Right ventricle myocardium superior (tissue), 1 donor: ENCODE data around the gene DPYD. TPM values are rescaled to one million over a fixed set of nuclear protein-coding genes. Genes with fewer than 3 reads are reported as not detected.

Experiments used
- ATAC-seq: fragments of 200-7000 bp; cut with Tn5 transposase; one replicate; pipeline ENCODE4 v1.9.1; 2020; ENCODE audit warnings: mild to moderate bottlenecking; ENCODE audit not compliant: poor library complexity
- DNase-seq: peaks from one replicate; pipeline ENCODE4 v3.0.0-alpha.2; 2020
- intact Hi-C: fragments of 100-400 bp; cut with DNase I; formaldehyde crosslinking; loops from one replicate; pipeline ENCODE4 v1.11.2; 2022
- total RNA-seq: library from RNA; stranded (reverse); fragmentation: NEBNext Ultra II Directional; extraction: Animal tissue kit (Norgen Biotek cat#: 25700); gene quantifications from one replicate; pipeline ENCODE4 v1.2.1, GENCODE V29; 2021
- donor health status: DM: no; HTN: yes; CAD: no; lungs with severe emphysema.

DPYD gene
- total RNA-seq, 1 donor from 2014 or later = 10.3 TPM

DNA sequence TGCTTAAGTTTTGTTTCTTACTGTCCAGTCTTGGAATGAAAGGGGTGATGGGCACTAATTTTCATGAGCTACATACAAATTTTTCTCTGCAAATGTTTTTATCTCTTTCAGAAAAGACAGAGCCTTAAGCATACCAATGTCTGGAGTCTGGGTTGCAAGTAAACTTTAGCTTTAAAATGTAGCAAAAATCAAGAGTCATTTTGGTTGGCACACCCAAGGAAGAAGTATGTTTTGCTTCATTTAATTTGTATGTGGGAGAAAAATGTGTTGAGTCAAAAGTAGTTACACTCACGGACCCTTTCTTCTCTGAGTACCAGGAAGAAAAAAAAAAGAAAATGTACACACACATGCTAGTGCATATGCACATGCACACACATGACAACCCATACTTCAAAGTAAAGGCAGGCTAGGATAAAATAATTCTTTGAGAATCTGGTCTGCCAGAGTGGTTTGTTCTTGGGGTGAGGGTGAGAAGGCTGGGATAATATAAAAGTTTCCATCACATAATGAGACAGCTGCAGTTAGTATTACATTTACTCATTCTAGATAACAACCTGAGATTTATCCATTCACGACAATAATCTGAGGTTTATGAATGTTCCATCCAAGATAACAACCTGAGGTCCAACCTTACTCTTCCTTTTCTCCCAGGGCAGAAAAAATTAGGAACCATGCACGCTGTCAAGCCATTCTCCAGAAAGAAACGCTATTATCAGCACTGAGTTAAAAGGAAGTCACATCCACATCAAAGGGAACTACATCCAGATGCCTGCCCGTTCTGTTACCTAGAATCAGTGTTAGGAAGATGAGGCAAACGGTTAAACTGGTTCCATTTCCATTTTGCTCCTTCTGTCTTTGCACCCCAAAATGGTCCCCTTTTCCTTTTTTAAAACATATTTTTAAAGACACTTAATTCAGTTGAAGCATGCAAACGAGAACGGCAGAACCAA lies 9.3 kb downstream of the DPYD start:
- ATAC-seq (no peak), DNase-seq (no peak)
- intact Hi-C loops = loop anchor here (10.0 kb wide), 1 partner anchor 67 kb away; no protein-coding TSS in a partner anchor

GRCh38 chr1:97909266-97909665 lies 11.6 kb downstream of the DPYD start:
- DNase-seq (no peak), ATAC-seq (no peak)
- intact Hi-C loops = no loop called here

DNA sequence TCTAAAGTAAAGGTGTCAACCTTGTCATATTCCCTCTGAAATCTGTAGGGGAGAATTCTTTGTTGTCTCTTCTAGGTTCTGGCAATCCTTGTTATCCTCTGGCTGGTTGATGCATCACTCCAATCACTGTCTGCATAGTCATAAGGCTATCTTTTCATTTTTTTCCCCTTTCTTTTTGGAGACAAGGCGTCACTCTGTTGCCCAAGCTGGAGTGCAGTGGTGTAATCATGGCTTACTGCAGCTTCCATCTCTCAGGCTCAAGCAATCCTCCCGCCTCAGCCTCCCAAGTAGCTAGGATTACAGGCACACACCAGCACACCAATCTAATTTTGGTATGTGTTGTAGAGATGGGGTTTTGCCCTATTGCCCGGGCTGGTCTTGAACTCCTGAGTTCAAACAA lies 12.9 kb downstream of the DPYD start:
- no peak for DNase-seq
- ATAC-seq = no peak
- intact Hi-C loops = no loop called here

DNA sequence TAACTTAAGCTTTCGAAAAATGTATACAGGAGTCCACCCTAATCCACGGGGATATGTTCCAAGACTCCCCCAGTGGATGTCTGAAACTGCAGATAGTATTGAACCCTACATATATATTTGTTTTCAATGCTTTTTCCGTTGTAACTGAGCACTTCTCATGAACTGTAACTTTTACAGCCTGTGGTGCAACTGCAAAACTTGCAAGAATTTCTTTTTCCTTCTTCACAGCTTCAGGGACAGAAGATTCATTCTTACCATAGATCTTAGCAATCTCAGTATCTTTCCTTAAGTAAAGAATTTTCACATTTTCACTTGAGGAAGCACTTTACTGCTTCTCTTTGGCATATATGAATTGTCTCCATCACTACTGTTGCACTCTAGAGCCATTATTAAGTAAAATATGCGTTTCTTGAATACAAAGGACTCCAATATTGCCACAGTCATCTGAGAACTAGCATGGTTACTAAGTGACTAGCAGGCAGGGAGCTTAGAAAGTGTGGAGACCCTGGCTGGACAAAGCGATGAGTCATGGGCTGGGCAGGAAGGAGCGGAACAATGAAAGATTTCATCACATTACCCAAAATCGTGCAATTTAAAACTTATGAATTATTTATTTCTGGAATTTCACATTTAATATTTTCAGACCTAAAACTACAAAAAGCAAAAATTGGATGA lies 14.1 kb downstream of the DPYD start:
- intact Hi-C loops = no loop called here
- ATAC-seq (peak; percentile 89), DNase-seq (peak; percentile 65)

DNA sequence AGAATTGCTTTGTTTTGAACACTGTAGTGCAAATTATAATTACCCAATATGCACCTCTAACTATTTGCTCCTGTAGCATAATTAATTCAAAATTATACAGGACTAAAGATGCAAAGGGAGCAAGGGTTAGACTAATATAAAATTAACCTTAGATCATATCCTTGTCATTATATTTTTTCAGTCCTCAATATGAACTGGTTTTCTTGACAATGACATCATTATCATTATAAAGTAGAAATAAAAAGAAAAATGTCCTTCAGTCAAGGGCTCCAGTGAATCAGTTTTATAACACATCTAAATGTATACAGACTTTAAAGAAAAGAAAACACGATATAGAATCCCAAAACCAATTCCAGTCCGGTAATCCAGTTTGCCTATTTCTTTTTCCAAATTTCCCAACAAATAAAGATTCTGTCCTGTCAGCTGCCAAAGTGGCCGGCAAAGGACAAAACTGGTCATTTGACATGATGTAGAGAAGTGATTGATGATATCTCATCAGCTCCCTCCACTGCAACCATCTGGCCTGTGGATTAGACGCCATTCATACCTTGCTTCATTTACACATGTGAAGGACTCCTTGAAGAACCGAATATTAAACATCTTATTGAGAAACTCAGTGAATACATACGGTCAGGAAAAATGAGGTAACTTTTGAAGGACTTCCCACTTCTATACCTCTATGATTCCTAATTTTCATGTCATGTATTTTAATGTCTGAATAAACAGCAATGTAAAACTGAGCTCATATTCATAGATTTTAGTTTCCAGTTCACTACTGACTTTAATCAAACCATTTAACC lies 15.5 kb downstream of the DPYD start:
- no peak for ATAC-seq
- DNase-seq = no peak
- intact Hi-C loops = no loop called here

DNA sequence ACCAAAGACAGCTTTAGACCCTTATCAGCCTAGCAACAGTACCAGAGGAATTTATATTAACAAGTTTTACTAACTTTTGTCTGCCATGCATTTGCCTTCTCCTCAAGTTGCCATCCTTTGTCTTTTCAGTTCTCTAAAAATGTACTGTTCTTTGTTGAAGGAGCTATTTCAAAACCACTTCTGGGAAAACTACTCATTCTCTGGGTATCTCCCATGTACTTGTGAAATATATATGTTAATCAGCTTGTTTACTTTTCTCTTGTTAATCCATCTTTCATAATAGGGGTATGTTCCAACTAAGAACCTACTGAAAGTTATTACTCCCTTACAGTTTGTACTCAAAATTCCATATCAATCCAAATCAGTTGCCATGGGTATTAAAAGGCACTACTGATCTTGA lies 16.3 kb downstream of the DPYD start:
- DNase-seq (no peak), ATAC-seq (no peak)
- intact Hi-C loops = no loop called here

DNA sequence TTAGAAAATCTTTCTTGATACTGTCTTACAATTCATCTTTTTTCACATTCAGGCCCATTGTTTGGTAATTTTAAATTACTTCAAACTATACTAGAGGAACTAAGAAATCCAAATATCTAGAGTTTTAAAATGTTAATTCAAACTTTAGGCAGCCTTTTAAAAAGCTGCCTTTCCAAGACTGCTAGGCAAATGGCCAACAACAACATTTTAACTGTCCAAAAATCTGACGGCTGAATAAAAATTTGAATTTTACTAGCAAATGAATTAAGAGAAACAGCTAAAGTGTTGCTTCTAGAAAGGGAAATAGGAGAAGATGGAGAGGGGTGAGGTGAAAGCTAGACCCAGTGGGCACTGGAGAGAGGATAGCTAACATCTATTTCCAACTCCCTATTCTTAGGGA lies 17.2 kb downstream of the DPYD start:
- ATAC-seq = no peak
- no peak for DNase-seq
- intact Hi-C loops = no loop called here

DNA sequence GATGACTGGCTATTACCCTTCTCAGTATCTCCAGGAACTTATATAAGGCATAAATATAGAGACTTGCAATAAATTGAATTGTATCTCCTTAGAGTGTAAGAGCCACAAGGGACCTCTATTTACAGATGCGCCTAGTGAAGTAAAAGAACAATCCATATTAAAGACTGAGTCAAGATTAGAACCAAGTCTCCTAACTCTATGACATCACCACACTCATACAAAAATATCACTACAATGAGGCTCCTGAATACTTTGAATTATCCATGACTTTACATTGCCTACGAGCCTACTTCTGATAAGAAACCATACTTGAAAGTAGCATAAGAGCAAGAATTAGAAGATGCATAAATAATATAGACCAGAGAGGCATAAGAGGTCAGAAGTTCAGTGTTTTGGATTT lies 18.8 kb downstream of the DPYD start:
- intact Hi-C loops = no loop called here
- DNase-seq (no peak), ATAC-seq (no peak)

GRCh38 chr1:97901017-97901658 lies 19.7 kb downstream of the DPYD start:
- DNase-seq = no peak
- intact Hi-C loops = no loop called here
- ATAC-seq = peak; percentile 80

- DNase-seq (no peak), ATAC-seq (no peak)
- intact Hi-C loops = no loop called here
Observed at GRCh38 chr1:97898948-97899347, 21.9 kb downstream of the DPYD start.

GRCh38 chr1:97895278-97895677 lies 25.6 kb downstream of the DPYD start:
- no peak for ATAC-seq
- intact Hi-C loops = no loop called here
- DNase-seq = no peak

DNA sequence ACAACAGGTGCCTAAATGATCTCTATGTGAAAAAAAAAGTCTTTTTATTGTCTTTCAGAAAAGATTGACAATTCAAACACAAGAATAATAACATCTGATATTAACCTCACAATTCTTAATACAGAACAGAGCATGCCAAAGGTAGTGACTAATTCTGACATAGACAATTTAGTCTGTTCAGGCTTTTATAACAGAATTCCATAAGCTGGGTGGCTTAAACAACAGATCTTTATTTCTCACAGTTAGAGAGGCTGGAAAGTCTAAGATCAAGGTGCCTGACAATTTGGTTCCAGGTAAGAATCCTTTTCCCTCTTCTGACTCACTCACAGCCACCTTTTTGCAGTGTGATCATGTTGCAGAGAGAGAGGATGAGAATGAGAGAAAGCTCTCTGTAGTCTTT lies 27.0 kb downstream of the DPYD start:
- ATAC-seq (no peak), DNase-seq (no peak)
- intact Hi-C loops = no loop called here

- no peak for ATAC-seq
- DNase-seq = no peak
- intact Hi-C loops = no loop called here
Observed at GRCh38 chr1:97886199-97886598, 34.6 kb downstream of the DPYD start.

- intact Hi-C loops = no loop called here
- DNase-seq = no peak
- ATAC-seq = no peak
Observed at GRCh38 chr1:97883823-97884222, 37.0 kb downstream of the DPYD start.

DNA sequence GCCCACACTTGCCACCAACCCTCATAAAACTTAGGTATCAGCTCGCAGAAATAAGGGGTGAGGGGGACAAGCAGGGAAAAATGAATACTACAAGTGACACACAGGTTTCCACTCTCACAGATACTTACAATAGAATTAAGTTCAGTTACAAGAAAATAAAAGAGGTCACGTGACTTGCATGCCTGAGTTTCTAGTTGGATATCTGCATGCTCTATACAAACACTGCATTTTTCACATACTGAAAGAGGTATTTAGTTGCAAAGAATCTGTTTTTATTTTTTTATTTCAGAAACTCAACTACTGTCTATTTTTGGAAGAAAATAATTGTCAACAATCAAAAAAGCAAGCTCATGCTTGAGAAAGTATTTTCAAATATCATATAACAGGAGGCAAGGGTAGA lies 43.5 kb downstream of the DPYD start:
- intact Hi-C loops = no loop called here
- DNase-seq (no peak), ATAC-seq (no peak)

DNA sequence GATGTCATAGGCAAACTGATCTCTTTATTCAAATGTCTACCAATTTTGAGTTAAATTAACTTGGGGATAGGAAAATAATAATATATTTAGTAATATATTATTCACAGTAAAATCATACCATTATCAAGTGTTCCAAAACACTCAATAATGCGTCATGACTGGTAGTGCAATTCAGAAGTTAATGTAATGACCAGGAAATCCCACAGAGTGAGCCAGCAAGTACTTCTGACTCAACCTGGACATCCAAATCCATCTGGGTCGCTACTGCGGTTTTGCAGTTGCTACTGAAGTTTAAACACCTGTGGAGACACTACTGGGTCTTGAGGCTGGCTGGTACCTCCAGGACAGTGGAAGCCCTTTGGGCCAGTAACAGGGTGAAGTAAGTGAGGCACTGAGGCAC lies 44.8 kb downstream of the DPYD start:
- DNase-seq (no peak), ATAC-seq (no peak)
- intact Hi-C loops = no loop called here

- ATAC-seq (no peak), DNase-seq (no peak)
- intact Hi-C loops = no loop called here
Observed at GRCh38 chr1:97870589-97870988, 50.2 kb downstream of the DPYD start.

DNA sequence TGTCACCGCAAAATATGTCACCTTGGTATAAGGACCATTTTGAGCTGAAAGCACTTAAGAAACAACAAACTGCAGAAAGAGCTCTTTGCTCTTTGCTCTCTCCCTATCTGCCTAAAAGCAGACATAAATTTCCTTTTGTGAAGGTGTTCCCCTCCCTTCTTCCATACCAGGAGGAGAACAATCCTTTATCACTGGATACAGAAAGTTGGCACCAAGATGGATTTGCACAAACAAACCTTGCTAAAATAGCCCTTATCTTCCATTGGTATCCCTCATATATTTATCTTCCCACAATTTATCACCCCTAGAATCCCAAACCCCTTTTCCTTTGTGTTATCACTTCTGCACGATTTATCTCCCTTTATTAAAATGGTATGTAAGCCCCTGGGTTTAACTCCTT lies 51.4 kb downstream of the DPYD start:
- intact Hi-C loops = no loop called here
- DNase-seq = no peak
- no peak for ATAC-seq

GRCh38 chr1:97867127-97867526 lies 53.7 kb downstream of the DPYD start:
- ATAC-seq (no peak), DNase-seq (no peak)
- intact Hi-C loops = no loop called here
